HL-60 (cell line): ENCODE results near the gene CTNNA3.

Experiments
- DNase-seq, 2 experiments: peaks; one replicate each; pipeline ENCODE4 v3.0.0-alpha.2; 2010 to 2020; ENCODE audit warnings: low read depth in 1 of 2, low spot score in 1 of 2
- H3K27ac ChIP-seq: fragments of 250-450 bp; sonication (Bioruptor Pico); replicated peaks from 2 replicates; pipeline ENCODE4 v1.5.1; 2020; ENCODE audit warnings: mild to moderate bottlenecking, moderate library complexity
- H3K27me3 ChIP-seq: fragments of 250-450 bp; sonication (Bioruptor Pico); 2 replicates; pipeline ENCODE4 v1.5.1; 2021; ENCODE audit warnings: mild to moderate bottlenecking, moderate library complexity; ENCODE audit not compliant: insufficient read depth, poor library complexity, severe bottlenecking
- H3K4me3 ChIP-seq: replicated peaks from 2 replicates; pipeline ENCODE4 v1.5.1; 2011; ENCODE audit warnings: mild to moderate bottlenecking, control low read depth, low read length; ENCODE audit not compliant: insufficient read depth
- GABPA ChIP-seq: IDR thresholded peaks from 2 replicates; pipeline ENCODE4 v1.6.1; 2012; ENCODE audit warnings: low read depth
- POLR2AphosphoS5 ChIP-seq: IDR thresholded peaks from 2 replicates; pipeline ENCODE4 v1.6.1; 2012; ENCODE audit warnings: low read depth
- SPI1 ChIP-seq: IDR thresholded peaks from 2 replicates; pipeline ENCODE4 v1.6.1; 2012; ENCODE audit warnings: low read depth, mild to moderate bottlenecking, borderline replicate concordance
- TF ChIP-seq, protein P1 (sequence below): IDR thresholded peaks from one replicate; pipeline ENCODE4 v1.5.1; 2011; ENCODE audit warnings: low read length, control low read depth, inconsistent platforms; ENCODE audit not compliant: insufficient read depth
- TF ChIP-seq, protein P2 (sequence below): IDR thresholded peaks from 2 replicates; pipeline ENCODE4 v1.6.1; 2012; ENCODE audit warnings: low read depth; ENCODE audit not compliant: insufficient replicate concordance

The CTNNA3 gene

DNA sequence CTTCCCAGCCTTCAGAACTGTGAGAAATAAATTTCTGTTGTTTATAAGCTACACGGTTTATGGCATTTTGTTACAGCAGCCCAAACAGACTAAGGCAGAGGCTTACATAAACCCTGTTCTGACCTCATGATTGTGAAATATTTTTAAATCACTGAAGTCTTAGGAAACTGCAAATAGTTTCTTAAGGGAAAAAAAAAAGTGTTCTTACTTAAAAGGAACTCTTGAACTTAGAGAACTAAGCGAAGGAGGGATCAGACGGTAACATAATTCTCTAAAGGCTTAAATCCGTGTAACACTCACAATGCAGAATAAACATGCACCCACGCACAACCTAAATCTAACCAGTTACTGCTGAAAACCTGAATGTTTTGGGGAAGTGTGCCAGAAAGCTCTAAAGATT lies 1519.2 kb downstream of the CTNNA3 start:
- Histone ChIP-seq H3K27ac (no peak overlapping the region), H3K4me3 (no peak overlapping the region), H3K27me3 (no peaks in the 10 kb centered on the region)
- TF ChIP-seq SPI1 (no peak), POLR2AphosphoS5 (no peak), GABPA (no peak)
- TF ChIP-seq, protein P1, sequence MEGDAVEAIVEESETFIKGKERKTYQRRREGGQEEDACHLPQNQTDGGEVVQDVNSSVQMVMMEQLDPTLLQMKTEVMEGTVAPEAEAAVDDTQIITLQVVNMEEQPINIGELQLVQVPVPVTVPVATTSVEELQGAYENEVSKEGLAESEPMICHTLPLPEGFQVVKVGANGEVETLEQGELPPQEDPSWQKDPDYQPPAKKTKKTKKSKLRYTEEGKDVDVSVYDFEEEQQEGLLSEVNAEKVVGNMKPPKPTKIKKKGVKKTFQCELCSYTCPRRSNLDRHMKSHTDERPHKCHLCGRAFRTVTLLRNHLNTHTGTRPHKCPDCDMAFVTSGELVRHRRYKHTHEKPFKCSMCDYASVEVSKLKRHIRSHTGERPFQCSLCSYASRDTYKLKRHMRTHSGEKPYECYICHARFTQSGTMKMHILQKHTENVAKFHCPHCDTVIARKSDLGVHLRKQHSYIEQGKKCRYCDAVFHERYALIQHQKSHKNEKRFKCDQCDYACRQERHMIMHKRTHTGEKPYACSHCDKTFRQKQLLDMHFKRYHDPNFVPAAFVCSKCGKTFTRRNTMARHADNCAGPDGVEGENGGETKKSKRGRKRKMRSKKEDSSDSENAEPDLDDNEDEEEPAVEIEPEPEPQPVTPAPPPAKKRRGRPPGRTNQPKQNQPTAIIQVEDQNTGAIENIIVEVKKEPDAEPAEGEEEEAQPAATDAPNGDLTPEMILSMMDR: no peak
- TF ChIP-seq, protein P2, sequence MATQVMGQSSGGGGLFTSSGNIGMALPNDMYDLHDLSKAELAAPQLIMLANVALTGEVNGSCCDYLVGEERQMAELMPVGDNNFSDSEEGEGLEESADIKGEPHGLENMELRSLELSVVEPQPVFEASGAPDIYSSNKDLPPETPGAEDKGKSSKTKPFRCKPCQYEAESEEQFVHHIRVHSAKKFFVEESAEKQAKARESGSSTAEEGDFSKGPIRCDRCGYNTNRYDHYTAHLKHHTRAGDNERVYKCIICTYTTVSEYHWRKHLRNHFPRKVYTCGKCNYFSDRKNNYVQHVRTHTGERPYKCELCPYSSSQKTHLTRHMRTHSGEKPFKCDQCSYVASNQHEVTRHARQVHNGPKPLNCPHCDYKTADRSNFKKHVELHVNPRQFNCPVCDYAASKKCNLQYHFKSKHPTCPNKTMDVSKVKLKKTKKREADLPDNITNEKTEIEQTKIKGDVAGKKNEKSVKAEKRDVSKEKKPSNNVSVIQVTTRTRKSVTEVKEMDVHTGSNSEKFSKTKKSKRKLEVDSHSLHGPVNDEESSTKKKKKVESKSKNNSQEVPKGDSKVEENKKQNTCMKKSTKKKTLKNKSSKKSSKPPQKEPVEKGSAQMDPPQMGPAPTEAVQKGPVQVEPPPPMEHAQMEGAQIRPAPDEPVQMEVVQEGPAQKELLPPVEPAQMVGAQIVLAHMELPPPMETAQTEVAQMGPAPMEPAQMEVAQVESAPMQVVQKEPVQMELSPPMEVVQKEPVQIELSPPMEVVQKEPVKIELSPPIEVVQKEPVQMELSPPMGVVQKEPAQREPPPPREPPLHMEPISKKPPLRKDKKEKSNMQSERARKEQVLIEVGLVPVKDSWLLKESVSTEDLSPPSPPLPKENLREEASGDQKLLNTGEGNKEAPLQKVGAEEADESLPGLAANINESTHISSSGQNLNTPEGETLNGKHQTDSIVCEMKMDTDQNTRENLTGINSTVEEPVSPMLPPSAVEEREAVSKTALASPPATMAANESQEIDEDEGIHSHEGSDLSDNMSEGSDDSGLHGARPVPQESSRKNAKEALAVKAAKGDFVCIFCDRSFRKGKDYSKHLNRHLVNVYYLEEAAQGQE: no peak
- DNase-seq: peak in 1 of 2 experiments; percentile 1

DNA sequence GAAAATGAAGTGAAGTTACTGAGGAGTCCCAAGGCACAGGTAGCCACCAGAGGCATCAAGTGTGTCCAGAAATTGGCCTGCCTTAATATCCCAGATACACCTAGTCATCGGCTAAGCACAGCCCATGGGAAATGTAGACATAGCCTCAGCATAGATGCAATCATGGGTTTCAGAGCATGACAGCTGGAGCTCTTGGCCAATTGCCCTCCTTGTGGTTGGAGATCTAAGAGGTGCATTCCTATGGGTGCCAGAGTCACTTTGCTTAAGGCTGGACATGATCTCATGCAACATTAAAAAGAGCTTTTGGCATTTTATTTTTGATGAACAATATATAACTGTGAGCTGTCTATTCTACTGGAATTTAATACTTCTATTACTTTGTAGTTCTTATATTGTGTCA lies 1528.2 kb downstream of the CTNNA3 start:
- no peaks in the 10 kb centered on the region for H3K27me3 ChIP-seq

DNA sequence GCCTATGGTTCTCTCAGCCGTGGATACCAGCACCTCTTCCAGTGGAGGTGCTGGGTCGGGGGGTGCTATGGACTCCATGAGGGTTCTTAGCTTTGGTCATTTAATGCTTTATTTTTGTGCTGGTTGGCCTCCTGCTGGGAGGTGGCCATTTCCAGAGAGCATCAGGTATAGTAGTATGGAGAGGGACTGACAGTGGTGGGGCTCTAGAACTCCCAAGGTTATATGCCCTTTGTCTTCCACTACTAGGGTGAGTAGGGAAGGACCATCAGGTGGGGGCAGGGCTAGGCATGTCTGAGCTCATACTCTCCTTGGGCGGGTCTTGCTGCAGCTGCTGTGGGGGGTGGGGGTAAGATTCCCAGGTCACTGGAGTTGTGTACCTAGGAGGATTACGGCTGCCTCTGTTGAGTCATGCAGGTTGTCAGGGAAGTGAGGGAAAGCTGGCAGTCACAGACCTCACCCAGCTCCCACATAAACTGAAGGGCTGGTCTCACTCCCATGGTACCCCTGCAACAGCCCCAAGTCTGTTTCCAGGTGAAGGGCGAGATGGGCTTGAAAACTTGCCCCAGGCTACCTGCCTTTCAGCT lies 1533.3 kb downstream of the CTNNA3 start:
- Histone ChIP-seq H3K4me3 (no peak overlapping the region), H3K27ac (no peak overlapping the region), H3K27me3 (no peaks in the 10 kb centered on the region)
- DNase-seq: no peak
- TF ChIP-seq, protein P1: no peak
- TF ChIP-seq SPI1: no peak
- TF ChIP-seq, protein P2: no peak

More for the DNA sequence above, 1528.2 kb downstream of the CTNNA3 start:
- no peak overlapping the region for H3K27ac ChIP-seq
- H3K4me3 ChIP-seq: no peak overlapping the region
- TF ChIP-seq, protein P1: no peak
- no peak for TF ChIP-seq GABPA
- no peak for TF ChIP-seq POLR2AphosphoS5
- TF ChIP-seq, protein P2: no peak
- no peak for TF ChIP-seq SPI1
- no peak for DNase-seq
